OCI-LY1 (cell line): ENCODE data around the gene CDH26.

Experiments
- H2AFZ ChIP-seq: fragments of 200-600 bp; sonication (generic), shearing (Covaris generic); 2 replicates; pipeline ENCODE4 v1.6.0; 2014; ENCODE audit warnings: antibody characterized with exemption, mild to moderate bottlenecking, low read length
- H3F3A ChIP-seq: fragments of 200-600 bp; sonication (generic), shearing (Covaris generic); 2 replicates; pipeline ENCODE4 v1.6.0; 2014; ENCODE audit warnings: mild to moderate bottlenecking, antibody characterized with exemption, low read length, moderate library complexity; ENCODE audit not compliant: insufficient read depth
- H3K27ac ChIP-seq: fragments of 200-600 bp; sonication (generic); 2 replicates; pipeline ENCODE4 v1.5.1; 2014; ENCODE audit warnings: low read length, mixed run types, mild to moderate bottlenecking, low read depth; ENCODE audit not compliant: poor library complexity, severe bottlenecking
- H3K27me3 ChIP-seq: fragments of 200-600 bp; sonication (generic); 2 replicates; pipeline ENCODE4 v1.6.0; 2014; ENCODE audit warnings: antibody characterized with exemption, mild to moderate bottlenecking, low read length, moderate library complexity; ENCODE audit not compliant: insufficient read depth
- H3K36me3 ChIP-seq: fragments of 200-600 bp; sonication (generic); 2 replicates; pipeline ENCODE4 v1.6.1; 2014; ENCODE audit warnings: mild to moderate bottlenecking, antibody characterized with exemption, low read length, moderate library complexity, mixed read lengths; ENCODE audit not compliant: insufficient read depth
- H3K4me1 ChIP-seq: fragments of 200-600 bp; sonication (generic); 2 replicates; pipeline ENCODE4 v1.5.1; 2014; ENCODE audit warnings: mild to moderate bottlenecking, low read length, moderate library complexity; ENCODE audit not compliant: insufficient read depth, severe bottlenecking
- H3K4me2 ChIP-seq: fragments of 200-600 bp; sonication (generic), shearing (Covaris generic); 2 replicates; pipeline ENCODE4 v1.6.1; 2014; ENCODE audit warnings: low read length
- H3K4me3 ChIP-seq: fragments of 200-600 bp; sonication (generic); 2 replicates; pipeline ENCODE4 v1.5.1; 2014; ENCODE audit warnings: low read length, low read depth, mild to moderate bottlenecking, mixed read lengths; ENCODE audit not compliant: poor library complexity, severe bottlenecking
- H3K79me2 ChIP-seq: fragments of 200-600 bp; shearing (Covaris generic); 2 replicates; pipeline ENCODE4 v1.6.1; 2016; ENCODE audit warnings: mixed run types, low read length, mixed read lengths; ENCODE audit not compliant: insufficient read depth
- H3K9ac ChIP-seq: fragments of 200-600 bp; sonication (generic), shearing (Covaris generic); 2 replicates; pipeline ENCODE4 v1.6.1; 2014; ENCODE audit warnings: mild to moderate bottlenecking, low read length, mixed read lengths
- H3K9me2 ChIP-seq: fragments of 200-600 bp; sonication (generic), shearing (Covaris generic); 2 replicates; pipeline ENCODE4 v1.6.1; 2014; ENCODE audit warnings: low read depth, mild to moderate bottlenecking, low read length, mixed read lengths
- H3K9me3 ChIP-seq: fragments of 200-600 bp; shearing (Covaris generic); 2 replicates; pipeline ENCODE4 v1.6.1; 2014; ENCODE audit warnings: low read length, mixed read lengths
- H4K20me1 ChIP-seq: fragments of 200-600 bp; sonication (generic), shearing (Covaris generic); 2 replicates; pipeline ENCODE4 v1.6.0; 2016; ENCODE audit warnings: mild to moderate bottlenecking, low read length; ENCODE audit not compliant: insufficient read depth
- CTCF ChIP-seq: fragments of 200-600 bp; sonication (generic), shearing (Covaris generic); IDR thresholded peaks from 2 replicates; pipeline ENCODE4 v1.5.1; 2017; ENCODE audit warnings: mild to moderate bottlenecking, antibody characterized with exemption, low read length, moderate library complexity, mixed read lengths
- EZH2 ChIP-seq: fragments of 200-600 bp; sonication (generic), shearing (Covaris generic); IDR thresholded peaks from 2 replicates; pipeline ENCODE4 v1.8.0; 2017; ENCODE audit warnings: borderline replicate concordance, mixed run types, mild to moderate bottlenecking, antibody characterized with exemption, low read length, moderate library complexity, mixed read lengths

CDH26 gene

GRCh38 chr20:60035486-60035885 is 77.3 kb downstream of the CDH26 start:
- Histone ChIP-seq H3K9me3 (no peaks in the 10 kb centered on the region), H3F3A (no peaks in the 10 kb centered on the region), H3K4me3 (no peak overlapping the region), H3K27ac (no peak overlapping the region), H3K27me3 (no peaks in the 10 kb centered on the region; the same call in 1 of the 2 replicates), H3K9ac (no peak overlapping the region), H4K20me1 (no peaks in the 10 kb centered on the region), H3K4me1 (no peaks in the 10 kb centered on the region), H2AFZ (no peak overlapping the region), H3K9me2 (no peaks in the 10 kb centered on the region), H3K36me3 (no peaks in the 10 kb centered on the region), H3K4me2 (no peak overlapping the region), H3K79me2 (no peaks in the 10 kb centered on the region)
- TF ChIP-seq EZH2 = no peak
- TF ChIP-seq CTCF = no peak

GRCh38 chr20:60036346-60036745 is 78.1 kb downstream of the CDH26 start:
- Histone ChIP-seq H3K79me2 (no peaks in the 10 kb centered on the region), H3F3A (no peaks in the 10 kb centered on the region), H3K9ac (no peak overlapping the region), H3K27ac (no peak overlapping the region), H3K4me1 (no peaks in the 10 kb centered on the region), H3K9me3 (no peaks in the 10 kb centered on the region), H4K20me1 (no peaks in the 10 kb centered on the region), H3K27me3 (no peaks in the 10 kb centered on the region; the same call in 1 of the 2 replicates), H2AFZ (no peak overlapping the region), H3K4me2 (no peak overlapping the region), H3K9me2 (no peaks in the 10 kb centered on the region), H3K4me3 (no peak overlapping the region), H3K36me3 (no peaks in the 10 kb centered on the region)
- TF ChIP-seq CTCF = no peak

GRCh38 chr20:60036746-60037499 is 78.7 kb downstream of the CDH26 start:
- no peaks in the 10 kb centered on the region for H3F3A ChIP-seq
- no peaks in the 10 kb centered on the region for H3K79me2 ChIP-seq
- H3K9me3 ChIP-seq = no peaks in the 10 kb centered on the region
- no peak overlapping the region for H3K27ac ChIP-seq
- no peak overlapping the region for H2AFZ ChIP-seq
- H3K4me2 ChIP-seq = no peak overlapping the region
- no peaks in the 10 kb centered on the region for H3K4me1 ChIP-seq
- no peak for TF ChIP-seq EZH2
- TF ChIP-seq CTCF = no peak
- no peaks in the 10 kb centered on the region for H4K20me1 ChIP-seq
- H3K9ac ChIP-seq = no peak overlapping the region
- H3K27me3 ChIP-seq = no peaks in the 10 kb centered on the region; the same call in 1 of the 2 replicates
- H3K36me3 ChIP-seq = no peaks in the 10 kb centered on the region
- H3K4me3 ChIP-seq = no peak overlapping the region
- H3K9me2 ChIP-seq = no peaks in the 10 kb centered on the region
